ENCODE results near the gene CCDC82. TPM values are rescaled to one million over a fixed set of nuclear protein-coding genes. Genes with fewer than 3 reads are reported as not detected.

Gene CCDC82
- total RNA-seq, 1 experiment from 2014 or later: 20.1 TPM

GRCh38 chr11:96307776-96308140 lies 82.0 kb downstream of the CCDC82 start:
- H3K9me3 Mint-ChIP-seq (ENCODE audit: low read depth, unreplicated experiment): no peaks in the 10 kb centered on the region
- H3K27ac Mint-ChIP-seq (ENCODE audit: unreplicated experiment): peak overlapping the region; percentile 98
- no peak for DNase-seq
- H3K27me3 Mint-ChIP-seq (ENCODE audit: unreplicated experiment): no peaks in the 10 kb centered on the region
- CTCF ChIA-PET: interaction anchor here (1.7 kb wide), 1 partner anchor 35 kb away, joined by 18 read pairs; the partner anchor contains the start of gene MAML2
- intact Hi-C loops (cut with micrococcal nuclease; ENCODE audit: unreplicated experiment): loop anchor here (2.0 to 10.0 kb wide), 2 partner anchors 33 to 63 kb away; no protein-coding TSS in a partner anchor
- H3K4me1 Mint-ChIP-seq (ENCODE audit: low read depth, unreplicated experiment): peaks cover 55% of the 10 kb centered on the region
- peaks cover 12% of the 10 kb centered on the region for H3K36me3 Mint-ChIP-seq (ENCODE audit: insufficient read depth, unreplicated experiment)
- no TSS peak for BruUV-seq (replicated peaks)
- no peak for TF ChIP-seq CTCF (IDR thresholded peaks at IDR 0.05; ENCODE audit: unreplicated experiment)
- H3K4me3 Mint-ChIP-seq (ENCODE audit: low read depth, unreplicated experiment): peak overlapping the region; percentile 60

- intact Hi-C loops (cut with micrococcal nuclease; ENCODE audit: unreplicated experiment): loop anchor here (2.0 to 10.0 kb wide), 2 partner anchors 34 to 62 kb away; no protein-coding TSS in a partner anchor
- Mint-ChIP-seq H3K36me3 (ENCODE audit: insufficient read depth, unreplicated experiment) (peaks cover 12% of the 10 kb centered on the region), H3K27ac (ENCODE audit: unreplicated experiment) (peak overlapping the region; percentile 98), H3K4me3 (ENCODE audit: low read depth, unreplicated experiment) (peak overlapping the region; percentile 60), H3K27me3 (ENCODE audit: unreplicated experiment) (no peaks in the 10 kb centered on the region), H3K9me3 (ENCODE audit: low read depth, unreplicated experiment) (no peaks in the 10 kb centered on the region), H3K4me1 (ENCODE audit: low read depth, unreplicated experiment) (peaks cover 61% of the 10 kb centered on the region)
- CTCF ChIA-PET: interaction anchor here (0.6 to 1.7 kb wide), 2 partner anchors 8 to 35 kb away, joined by 4 to 18 read pairs; partner anchors contain the start of gene MAML2
- BruUV-seq (replicated peaks): TSS peak; percentile 96
- no peak for TF ChIP-seq CTCF (IDR thresholded peaks at IDR 0.05; ENCODE audit: unreplicated experiment)
- DNase-seq: peak; percentile 82
These were observed 82.6 kb downstream of the CCDC82 start for GRCh38 chr11:96306933-96307775.

- no peaks in the 10 kb centered on the region for H3K9me3 Mint-ChIP-seq (ENCODE audit: low read depth, unreplicated experiment)
- intact Hi-C loops (cut with micrococcal nuclease; ENCODE audit: unreplicated experiment): loop anchor here (2.0 to 10.0 kb wide), 2 partner anchors 34 to 62 kb away; no protein-coding TSS in a partner anchor
These were observed 83.1 kb downstream of the CCDC82 start for GRCh38 chr11:96306600-96306932.

GRCh38 chr11:96306071-96306470 lies 83.6 kb downstream of the CCDC82 start:
- Mint-ChIP-seq H3K27me3 (ENCODE audit: unreplicated experiment) (no peaks in the 10 kb centered on the region), H3K4me3 (ENCODE audit: low read depth, unreplicated experiment) (no peak overlapping the region), H3K4me1 (ENCODE audit: low read depth, unreplicated experiment) (peaks cover 55% of the 10 kb centered on the region), H3K27ac (ENCODE audit: unreplicated experiment) (peak overlapping the region; percentile 98), H3K36me3 (ENCODE audit: insufficient read depth, unreplicated experiment) (peaks cover 12% of the 10 kb centered on the region), H3K9me3 (ENCODE audit: low read depth, unreplicated experiment) (no peaks in the 10 kb centered on the region)
- no TSS peak for BruUV-seq (replicated peaks)
- no peak for TF ChIP-seq CTCF (IDR thresholded peaks at IDR 0.05; ENCODE audit: unreplicated experiment)
- CTCF ChIA-PET: no interaction called here
- intact Hi-C loops (cut with micrococcal nuclease; ENCODE audit: unreplicated experiment): loop anchor here (2.0 to 10.0 kb wide), 2 partner anchors 35 to 61 kb away; no protein-coding TSS in a partner anchor
- DNase-seq: no peak

More at GRCh38 chr11:96306600-96306932, 83.1 kb downstream of the CCDC82 start:
- peak overlapping the region; percentile 98 for H3K27ac Mint-ChIP-seq (ENCODE audit: unreplicated experiment)
- no peak for TF ChIP-seq CTCF (IDR thresholded peaks at IDR 0.05; ENCODE audit: unreplicated experiment)
- DNase-seq: no peak
- H3K4me1 Mint-ChIP-seq (ENCODE audit: low read depth, unreplicated experiment): peaks cover 60% of the 10 kb centered on the region
- H3K36me3 Mint-ChIP-seq (ENCODE audit: insufficient read depth, unreplicated experiment): peaks cover 12% of the 10 kb centered on the region
- peak overlapping the region; percentile 60 for H3K4me3 Mint-ChIP-seq (ENCODE audit: low read depth, unreplicated experiment)
- TSS peak; percentile 80 for BruUV-seq (replicated peaks)
- CTCF ChIA-PET: interaction anchor here (0.6 to 1.7 kb wide), 2 partner anchors 8 to 36 kb away, joined by 4 to 18 read pairs; partner anchors contain the start of gene MAML2
- no peaks in the 10 kb centered on the region for H3K27me3 Mint-ChIP-seq (ENCODE audit: unreplicated experiment)

Measured in Calu3 (cell line).